ENCODE data around the gene GZMA.

GZMA gene

GRCh38 chr5:55114061-55114460, 11.6 kb downstream of the GZMA start:
- Histone ChIP-seq H3K4me2 (ENCODE audit: low read length, poor library complexity, severe bottlenecking) (no peak overlapping the region), H3K36me3 (ENCODE audit: control insufficient read depth in 1 of 2, insufficient read depth in 2 of 2, low read depth in 1 of 2, low read length in 2 of 2) (no peaks in the 10 kb centered on the region), H4K8ac (ENCODE audit: low read length) (no peak overlapping the region), H3K9me3 (ENCODE audit: control insufficient read depth, low read length) (no peaks in the 10 kb centered on the region), H2AFZ (ENCODE audit: low read depth, low read length) (no peak overlapping the region), H2BK15ac (ENCODE audit: low read depth, poor library complexity, severe bottlenecking) (no peak overlapping the region), H3K27me3 (ENCODE audit: control insufficient read depth in 1 of 2, insufficient read depth in 1 of 2, low read length in 2 of 2) (peaks cover 0 to 17% of the 10 kb centered on the region in 2 experiments), H3K14ac (ENCODE audit: low read length in 2 of 2) (no peak overlapping the region), H2BK120ac (ENCODE audit: low read depth, low read length) (no peak overlapping the region), H3K27ac (ENCODE audit: low read length, poor library complexity, severe bottlenecking) (no peak overlapping the region), H4K91ac (ENCODE audit: low read length) (no peak overlapping the region), H2AK5ac (ENCODE audit: low read length, severe bottlenecking) (no peak overlapping the region), H3K4me1 (ENCODE audit: control insufficient read depth, insufficient read depth, low read depth, low read length) (no peaks in the 10 kb centered on the region), H2BK12ac (ENCODE audit: low read length in 2 of 2) (no peak overlapping the region), H3K23ac (ENCODE audit: low read length in 2 of 2) (no peak overlapping the region), H3K4me3 (ENCODE audit: insufficient read depth in 1 of 2, low read depth in 1 of 2, low read length in 2 of 2) (no peak overlapping the region), H3K18ac (ENCODE audit: low read depth in 1 of 2, low read length in 2 of 2) (no peak overlapping the region), H3K4ac (ENCODE audit: low read depth in 1 of 2, low read length in 2 of 2) (no peak overlapping the region), H3K79me1 (replicated peaks; ENCODE audit: low read length, poor library complexity, severe bottlenecking) (no peaks in the 10 kb centered on the region), H3K9ac (ENCODE audit: low read length) (no peak overlapping the region), H2BK5ac (ENCODE audit: low read depth, low read length, poor library complexity, severe bottlenecking) (no peak overlapping the region)
- WGBS: 46% methylated on average over 3 of the region's 3 CpGs
- no peak for DNase-seq

- Histone ChIP-seq H3K18ac (ENCODE audit: low read depth in 1 of 2, low read length in 2 of 2) (no peak overlapping the region), H2AK5ac (ENCODE audit: low read length, severe bottlenecking) (no peak overlapping the region), H2BK15ac (ENCODE audit: low read depth, poor library complexity, severe bottlenecking) (no peak overlapping the region), H3K4me3 (ENCODE audit: insufficient read depth in 1 of 2, low read depth in 1 of 2, low read length in 2 of 2) (no peak overlapping the region), H3K4ac (ENCODE audit: low read depth in 1 of 2, low read length in 2 of 2) (no peak overlapping the region), H3K4me2 (ENCODE audit: low read length, poor library complexity, severe bottlenecking) (no peak overlapping the region), H4K8ac (ENCODE audit: low read length) (no peak overlapping the region), H3K9ac (ENCODE audit: low read length) (no peak overlapping the region), H2BK120ac (ENCODE audit: low read depth, low read length) (no peak overlapping the region), H3K27me3 (ENCODE audit: control insufficient read depth in 1 of 2, insufficient read depth in 1 of 2, low read length in 2 of 2) (peaks cover 0 to 13% of the 10 kb centered on the region in 2 experiments), H2AFZ (ENCODE audit: low read depth, low read length) (no peak overlapping the region), H2BK12ac (ENCODE audit: low read length in 2 of 2) (no peak overlapping the region), H3K23ac (ENCODE audit: low read length in 2 of 2) (no peak overlapping the region), H3K36me3 (ENCODE audit: control insufficient read depth in 1 of 2, insufficient read depth in 2 of 2, low read depth in 1 of 2, low read length in 2 of 2) (no peaks in the 10 kb centered on the region), H3K9me3 (ENCODE audit: control insufficient read depth, low read length) (no peaks in the 10 kb centered on the region), H3K27ac (ENCODE audit: low read length, poor library complexity, severe bottlenecking) (no peak overlapping the region), H3K79me1 (replicated peaks; ENCODE audit: low read length, poor library complexity, severe bottlenecking) (no peaks in the 10 kb centered on the region), H3K14ac (ENCODE audit: low read length in 2 of 2) (no peak overlapping the region), H4K91ac (ENCODE audit: low read length) (no peak overlapping the region), H2BK5ac (ENCODE audit: low read depth, low read length, poor library complexity, severe bottlenecking) (no peak overlapping the region), H3K4me1 (ENCODE audit: control insufficient read depth, insufficient read depth, low read depth, low read length) (no peaks in the 10 kb centered on the region)
- DNase-seq: no peak
- WGBS: 87% methylated on average over 3 of the region's 3 CpGs
Measured at GRCh38 chr5:55123365-55123764, 20.9 kb downstream of the GZMA start.

GRCh38 chr5:55134053-55134722, 31.7 kb downstream of the GZMA start:
- 84% methylated on average over 4 of the region's 5 CpGs for WGBS

GRCh38 chr5:55136521-55136920, 34.1 kb downstream of the GZMA start:
- no peak overlapping the region for H3K14ac ChIP-seq (ENCODE audit: low read length in 2 of 2)
- no peak overlapping the region for H4K8ac ChIP-seq (ENCODE audit: low read length)
- H3K79me1 ChIP-seq (replicated peaks; ENCODE audit: low read length, poor library complexity, severe bottlenecking): no peaks in the 10 kb centered on the region
- no peak overlapping the region for H3K18ac ChIP-seq (ENCODE audit: low read depth in 1 of 2, low read length in 2 of 2)
- no peak overlapping the region for H3K4ac ChIP-seq (ENCODE audit: low read depth in 1 of 2, low read length in 2 of 2)
- H2AFZ ChIP-seq (ENCODE audit: low read depth, low read length): no peak overlapping the region
- H3K4me1 ChIP-seq (ENCODE audit: control insufficient read depth, insufficient read depth, low read depth, low read length): no peaks in the 10 kb centered on the region
- no peak overlapping the region for H2BK12ac ChIP-seq (ENCODE audit: low read length in 2 of 2)
- H3K9me3 ChIP-seq (ENCODE audit: control insufficient read depth, low read length): peaks cover 6% of the 10 kb centered on the region
- no peak overlapping the region for H2BK15ac ChIP-seq (ENCODE audit: low read depth, poor library complexity, severe bottlenecking)
- WGBS: 87% methylated on average over 2 of the region's 3 CpGs
- no peak overlapping the region for H3K9ac ChIP-seq (ENCODE audit: low read length)
- no peak overlapping the region for H2AK5ac ChIP-seq (ENCODE audit: low read length, severe bottlenecking)
- H3K27me3 ChIP-seq (ENCODE audit: control insufficient read depth in 1 of 2, insufficient read depth in 1 of 2, low read length in 2 of 2): peaks cover 0 to 21% of the 10 kb centered on the region in 2 experiments
- DNase-seq: no peak
- no peak overlapping the region for H4K91ac ChIP-seq (ENCODE audit: low read length)
- no peaks in the 10 kb centered on the region for H3K36me3 ChIP-seq (ENCODE audit: control insufficient read depth in 1 of 2, insufficient read depth in 2 of 2, low read depth in 1 of 2, low read length in 2 of 2)
- H3K27ac ChIP-seq (ENCODE audit: low read length, poor library complexity, severe bottlenecking): no peak overlapping the region
- no peak overlapping the region for H3K4me3 ChIP-seq (ENCODE audit: insufficient read depth in 1 of 2, low read depth in 1 of 2, low read length in 2 of 2)
- H3K4me2 ChIP-seq (ENCODE audit: low read length, poor library complexity, severe bottlenecking): no peak overlapping the region
- no peak overlapping the region for H2BK5ac ChIP-seq (ENCODE audit: low read depth, low read length, poor library complexity, severe bottlenecking)
- H2BK120ac ChIP-seq (ENCODE audit: low read depth, low read length): no peak overlapping the region
- H3K23ac ChIP-seq (ENCODE audit: low read length in 2 of 2): no peak overlapping the region

More at GRCh38 chr5:55134053-55134722, 31.7 kb downstream of the GZMA start:
- Histone ChIP-seq H4K8ac (ENCODE audit: low read length) (no peak overlapping the region), H2BK120ac (ENCODE audit: low read depth, low read length) (no peak overlapping the region), H3K79me1 (replicated peaks; ENCODE audit: low read length, poor library complexity, severe bottlenecking) (no peaks in the 10 kb centered on the region), H3K9me3 (ENCODE audit: control insufficient read depth, low read length) (peaks cover 21% of the 10 kb centered on the region), H3K27ac (ENCODE audit: low read length, poor library complexity, severe bottlenecking) (no peak overlapping the region), H3K4me2 (ENCODE audit: low read length, poor library complexity, severe bottlenecking) (no peak overlapping the region), H2BK12ac (ENCODE audit: low read length in 2 of 2) (no peak overlapping the region), H3K14ac (ENCODE audit: low read length in 2 of 2) (no peak overlapping the region), H3K18ac (ENCODE audit: low read depth in 1 of 2, low read length in 2 of 2) (no peak overlapping the region), H3K4me1 (ENCODE audit: control insufficient read depth, insufficient read depth, low read depth, low read length) (no peaks in the 10 kb centered on the region), H2BK5ac (ENCODE audit: low read depth, low read length, poor library complexity, severe bottlenecking) (no peak overlapping the region), H3K4me3 (ENCODE audit: insufficient read depth in 1 of 2, low read depth in 1 of 2, low read length in 2 of 2) (no peak overlapping the region), H2AK5ac (ENCODE audit: low read length, severe bottlenecking) (no peak overlapping the region), H3K9ac (ENCODE audit: low read length) (no peak overlapping the region), H3K27me3 (ENCODE audit: control insufficient read depth in 1 of 2, insufficient read depth in 1 of 2, low read length in 2 of 2) (peaks cover 0 to 17% of the 10 kb centered on the region in 2 experiments), H4K91ac (ENCODE audit: low read length) (no peak overlapping the region), H3K4ac (ENCODE audit: low read depth in 1 of 2, low read length in 2 of 2) (no peak overlapping the region), H3K36me3 (ENCODE audit: control insufficient read depth in 1 of 2, insufficient read depth in 2 of 2, low read depth in 1 of 2, low read length in 2 of 2) (no peaks in the 10 kb centered on the region), H3K23ac (ENCODE audit: low read length in 2 of 2) (no peak overlapping the region), H2AFZ (ENCODE audit: low read depth, low read length) (no peak overlapping the region), H2BK15ac (ENCODE audit: low read depth, poor library complexity, severe bottlenecking) (no peak overlapping the region)
- no peak for DNase-seq
